Measurements from ENCODE around the gene PAXIP1. TPM values are rescaled to one million over a fixed set of nuclear protein-coding genes. Genes with fewer than 3 reads are reported as not detected.

PAXIP1 gene
- total and polyA plus RNA-seq, 7 experiments from 2014 or later: 1.1 to 29.7 (median 9.4) TPM

- H3K4me1 ChIP-seq (ENCODE audit: control insufficient read depth in 2 of 2, insufficient read depth in 2 of 2, low read length in 2 of 2): no peaks in the 10 kb centered on the region
- peaks cover 0 to 15% (median 4%) of the 10 kb centered on the region in 3 experiments for H3K36me3 ChIP-seq (ENCODE audit: control insufficient read depth in 2 of 3, insufficient read depth in 3 of 3, low read length in 3 of 3)
- Mint-ChIP-seq H3K9me3 (no peaks in the 10 kb centered on the region), H3K4me1 (peaks cover 3 to 25% (median 17%) of the 10 kb centered on the region in 7 donors), H3K27ac (peak overlapping the region in 1 of 9 donors; percentile 58), H3K4me3 (no peak overlapping the region), H3K27me3 (no peaks in the 10 kb centered on the region), H3K36me3 (peaks cover 13 to 50% (median 18%) of the 10 kb centered on the region in 5 donors)
- H3K9me3 ChIP-seq (ENCODE audit: control insufficient read depth in 2 of 3, low read length in 3 of 3): no peaks in the 10 kb centered on the region
- intact Hi-C loops (cut with micrococcal nuclease): no loop called here
- ChIA-PET CTCF (no interaction called here), POLR2A (interaction anchor here (1.4 kb wide), 1 partner anchor 11 kb away, joined by 3 read pairs; no protein-coding TSS in a partner anchor)
- H3K27ac ChIP-seq (ENCODE audit: low read depth, low read length): no peak overlapping the region
- ATAC-seq: no peak
- DNase-seq: no peak
- H3K4me3 ChIP-seq (ENCODE audit: low read length): no peak overlapping the region
- no peaks in the 10 kb centered on the region for H3K27me3 ChIP-seq (ENCODE audit: control insufficient read depth in 2 of 2, insufficient read depth in 2 of 2, low read length in 2 of 2)
These were observed 26.1 kb downstream of the PAXIP1 start for GRCh38 chr7:154976844-154977243.

- no peak overlapping the region for H3K27ac ChIP-seq (ENCODE audit: low read depth, low read length)
- no peak overlapping the region for H3K4me3 ChIP-seq (ENCODE audit: low read length)
- POLR2A ChIA-PET: interaction anchor here (1.4 kb wide), 1 partner anchor 10 kb away, joined by 3 read pairs; no protein-coding TSS in a partner anchor
- no peaks in the 10 kb centered on the region for H3K9me3 Mint-ChIP-seq
- H3K4me1 ChIP-seq (ENCODE audit: control insufficient read depth in 2 of 2, insufficient read depth in 2 of 2, low read length in 2 of 2): no peaks in the 10 kb centered on the region
- H3K27ac Mint-ChIP-seq: no peak overlapping the region
- peaks cover 0 to 16% (median 4%) of the 10 kb centered on the region in 3 experiments for H3K36me3 ChIP-seq (ENCODE audit: control insufficient read depth in 2 of 3, insufficient read depth in 3 of 3, low read length in 3 of 3)
- no peak for ATAC-seq
- H3K27me3 ChIP-seq (ENCODE audit: control insufficient read depth in 2 of 2, insufficient read depth in 2 of 2, low read length in 2 of 2): no peaks in the 10 kb centered on the region
- peaks cover 3 to 29% (median 17%) of the 10 kb centered on the region in 7 donors for H3K4me1 Mint-ChIP-seq
- CTCF ChIA-PET: no interaction called here
- no peak for DNase-seq
- no peaks in the 10 kb centered on the region for H3K9me3 ChIP-seq (ENCODE audit: control insufficient read depth in 2 of 3, low read length in 3 of 3)
- intact Hi-C loops (cut with micrococcal nuclease): no loop called here
- H3K36me3 Mint-ChIP-seq: peaks cover 13 to 54% (median 18%) of the 10 kb centered on the region in 5 donors
- H3K27me3 Mint-ChIP-seq: no peaks in the 10 kb centered on the region
- H3K4me3 Mint-ChIP-seq: no peak overlapping the region
These were observed 26.9 kb downstream of the PAXIP1 start for GRCh38 chr7:154975984-154976383.

GRCh38 chr7:154973381-154973780 lies 29.5 kb downstream of the PAXIP1 start:
- ATAC-seq (no peak), DNase-seq (no peak)
- Mint-ChIP-seq H3K36me3 (peaks cover 13 to 50% (median 15%) of the 10 kb centered on the region in 5 donors), H3K27ac (no peak overlapping the region), H3K27me3 (no peaks in the 10 kb centered on the region), H3K9me3 (no peaks in the 10 kb centered on the region), H3K4me3 (no peak overlapping the region), H3K4me1 (peaks cover 8 to 40% (median 21%) of the 10 kb centered on the region in 7 donors)
- H3K36me3 ChIP-seq (ENCODE audit: control insufficient read depth in 2 of 3, insufficient read depth in 3 of 3, low read length in 3 of 3): peaks cover 0 to 18% (median 9%) of the 10 kb centered on the region in 3 experiments
- peaks cover 0 to 5% of the 10 kb centered on the region in 2 donors for H3K4me1 ChIP-seq (ENCODE audit: control insufficient read depth in 2 of 2, insufficient read depth in 2 of 2, low read length in 2 of 2)
- ChIA-PET POLR2A (no interaction called here), CTCF (no interaction called here)
- H3K27me3 ChIP-seq (ENCODE audit: control insufficient read depth in 2 of 2, insufficient read depth in 2 of 2, low read length in 2 of 2): no peaks in the 10 kb centered on the region
- intact Hi-C loops (cut with micrococcal nuclease): no loop called here
- no peaks in the 10 kb centered on the region for H3K9me3 ChIP-seq (ENCODE audit: control insufficient read depth in 2 of 3, low read length in 3 of 3)
- no peak overlapping the region for H3K4me3 ChIP-seq (ENCODE audit: low read length)
- H3K27ac ChIP-seq (ENCODE audit: low read depth, low read length): no peak overlapping the region

- H3K4me1 ChIP-seq (ENCODE audit: control insufficient read depth in 2 of 2, insufficient read depth in 2 of 2, low read length in 2 of 2): peaks cover 0 to 5% of the 10 kb centered on the region in 2 donors
- Mint-ChIP-seq H3K4me1 (peaks cover 5 to 29% (median 7%) of the 10 kb centered on the region in 7 donors), H3K4me3 (no peak overlapping the region), H3K36me3 (peaks cover 10 to 46% (median 22%) of the 10 kb centered on the region in 5 donors), H3K27ac (peak overlapping the region in 2 of 9 donors; percentile 17 to 30), H3K27me3 (no peaks in the 10 kb centered on the region), H3K9me3 (no peaks in the 10 kb centered on the region)
- DNase-seq (no peak), ATAC-seq (no peak)
- POLR2A ChIA-PET: no interaction called here
- no peaks in the 10 kb centered on the region for H3K27me3 ChIP-seq (ENCODE audit: control insufficient read depth in 2 of 2, insufficient read depth in 2 of 2, low read length in 2 of 2)
- CTCF ChIA-PET: no interaction called here
- H3K27ac ChIP-seq (ENCODE audit: low read depth, low read length): no peak overlapping the region
- peaks cover 8 to 46% (median 13%) of the 10 kb centered on the region in 3 experiments for H3K36me3 ChIP-seq (ENCODE audit: control insufficient read depth in 2 of 3, insufficient read depth in 3 of 3, low read length in 3 of 3)
- no peaks in the 10 kb centered on the region for H3K9me3 ChIP-seq (ENCODE audit: control insufficient read depth in 2 of 3, low read length in 3 of 3)
- H3K4me3 ChIP-seq (ENCODE audit: low read length): no peak overlapping the region
- intact Hi-C loops (cut with micrococcal nuclease): no loop called here
These were observed 34.5 kb downstream of the PAXIP1 start for GRCh38 chr7:154968336-154969001.

GRCh38 chr7:154967401-154967955 lies 35.4 kb downstream of the PAXIP1 start:
- Histone ChIP-seq H3K36me3 (ENCODE audit: control insufficient read depth in 2 of 3, insufficient read depth in 3 of 3, low read length in 3 of 3) (peaks cover 9 to 53% (median 13%) of the 10 kb centered on the region in 3 experiments), H3K27ac (ENCODE audit: low read depth, low read length) (no peak overlapping the region), H3K4me3 (ENCODE audit: low read length) (no peak overlapping the region), H3K27me3 (ENCODE audit: control insufficient read depth in 2 of 2, insufficient read depth in 2 of 2, low read length in 2 of 2) (no peaks in the 10 kb centered on the region), H3K9me3 (ENCODE audit: control insufficient read depth in 2 of 3, low read length in 3 of 3) (no peaks in the 10 kb centered on the region), H3K4me1 (ENCODE audit: control insufficient read depth in 2 of 2, insufficient read depth in 2 of 2, low read length in 2 of 2) (peaks cover 0 to 5% of the 10 kb centered on the region in 2 donors)
- intact Hi-C loops (cut with micrococcal nuclease): no loop called here
- POLR2A ChIA-PET: no interaction called here
- H3K27ac Mint-ChIP-seq: peak overlapping the region in 1 of 9 donors; percentile 41
- no peak for ATAC-seq
- H3K9me3 Mint-ChIP-seq: no peaks in the 10 kb centered on the region
- H3K36me3 Mint-ChIP-seq: peaks cover 10 to 40% (median 22%) of the 10 kb centered on the region in 5 donors
- no peak for DNase-seq
- peaks cover 0 to 20% (median 7%) of the 10 kb centered on the region in 7 donors for H3K4me1 Mint-ChIP-seq
- CTCF ChIA-PET: no interaction called here
- H3K4me3 Mint-ChIP-seq: no peak overlapping the region
- no peaks in the 10 kb centered on the region for H3K27me3 Mint-ChIP-seq

GRCh38 chr7:154965014-154965413 lies 37.9 kb downstream of the PAXIP1 start:
- H3K27ac Mint-ChIP-seq: peak overlapping the region in 1 of 9 donors; percentile 12
- peaks cover 10 to 46% (median 29%) of the 10 kb centered on the region in 5 donors for H3K36me3 Mint-ChIP-seq

More at GRCh38 chr7:154965014-154965413, 37.9 kb downstream of the PAXIP1 start:
- Histone ChIP-seq H3K27me3 (ENCODE audit: control insufficient read depth in 2 of 2, insufficient read depth in 2 of 2, low read length in 2 of 2) (no peaks in the 10 kb centered on the region), H3K4me1 (ENCODE audit: control insufficient read depth in 2 of 2, insufficient read depth in 2 of 2, low read length in 2 of 2) (peaks cover 0 to 5% of the 10 kb centered on the region in 2 donors), H3K4me3 (ENCODE audit: low read length) (no peak overlapping the region), H3K9me3 (ENCODE audit: control insufficient read depth in 2 of 3, low read length in 3 of 3) (no peaks in the 10 kb centered on the region), H3K27ac (ENCODE audit: low read depth, low read length) (no peak overlapping the region), H3K36me3 (ENCODE audit: control insufficient read depth in 2 of 3, insufficient read depth in 3 of 3, low read length in 3 of 3) (peaks cover 13 to 56% (median 20%) of the 10 kb centered on the region in 3 experiments)
- ATAC-seq: no peak
- H3K4me1 Mint-ChIP-seq: peaks cover 0 to 16% (median 6%) of the 10 kb centered on the region in 7 donors
- ChIA-PET CTCF (no interaction called here), POLR2A (interaction anchor here (1.0 kb wide), 1 partner anchor 11 kb away, joined by 3 read pairs; no protein-coding TSS in a partner anchor)
- no peak overlapping the region for H3K4me3 Mint-ChIP-seq
- H3K9me3 Mint-ChIP-seq: no peaks in the 10 kb centered on the region
- no peaks in the 10 kb centered on the region for H3K27me3 Mint-ChIP-seq
- intact Hi-C loops (cut with micrococcal nuclease): no loop called here
- DNase-seq: no peak
